A549 (cell line): ENCODE data around the gene HIC1.

Experiments used
- CHD2 ChIP-seq: fragments of 150-350 bp; IDR thresholded peaks from 2 replicates; pipeline ENCODE4 v1.6.1; 2014; ENCODE audit warnings: low read length; ENCODE audit not compliant: partially characterized antibody
- CHD4 ChIP-seq: fragments of 200-600 bp; sonication (generic); IDR thresholded peaks from 2 replicates; pipeline ENCODE4 v1.6.1; 2016; ENCODE audit warnings: antibody characterized with exemption, mild to moderate bottlenecking, borderline replicate concordance
- EP300 ChIP-seq, 2 experiments: fragments of >200 bp; sonication (Bioruptor Twin); formaldehyde crosslinking; IDR thresholded peaks; 2 replicates in 1 of 2; 3 replicates in 1 of 2; pipeline ENCODE4 v1.6.1; 2016 to 2017
- ESRRA ChIP-seq: fragments of 150-350 bp; IDR thresholded peaks from 2 replicates; pipeline ENCODE4 v1.6.1; 2014; ENCODE audit warnings: mild to moderate bottlenecking, low read length, borderline replicate concordance
- HMGXB4 ChIP-seq: fragments of 250-450 bp; sonication (Bioruptor Pico); IDR thresholded peaks from 2 replicates; pipeline ENCODE4 v1.5.0; 2021; ENCODE audit warnings: mild to moderate bottlenecking, moderate library complexity, borderline replicate concordance
- HOXB5 ChIP-seq: fragments of 250-450 bp; sonication (Bioruptor Pico); IDR thresholded peaks from 2 replicates; pipeline ENCODE4 v1.5.0; 2020; ENCODE audit warnings: mild to moderate bottlenecking, moderate library complexity
- MAZ ChIP-seq: fragments of 150-350 bp; IDR thresholded peaks from 2 replicates; pipeline ENCODE4 v1.6.1; 2014; ENCODE audit warnings: antibody characterized with exemption, low read depth, low read length, borderline replicate concordance
- PBX3 ChIP-seq: IDR thresholded peaks from 2 replicates; pipeline ENCODE4 v1.6.1; 2012
- POLR2A ChIP-seq: IDR thresholded peaks from 2 replicates; pipeline ENCODE4 v1.6.1; 2012; ENCODE audit warnings: mild to moderate bottlenecking, low read length
- RAD21 ChIP-seq, 2 experiments: fragments of >200 bp in 1 of 2; sonication (Bioruptor Twin) in 1 of 2; formaldehyde crosslinking in 1 of 2; IDR thresholded peaks in 1 of 2; conservative IDR thresholded peaks in 1 of 2; 2 replicates in 1 of 2; 3 replicates in 1 of 2; pipeline ENCODE4 v1.6.1; 2012 to 2018; ENCODE audit warnings: inconsistent platforms in 1 of 2
- RFX5 ChIP-seq: fragments of 450-650 bp; IDR thresholded peaks from 2 replicates; pipeline ENCODE4 v1.7.1; 2014; ENCODE audit warnings: antibody characterized with exemption, mild to moderate bottlenecking, moderate library complexity
- TF ChIP-seq, protein P1 (sequence below): fragments of >200 bp; sonication (Bioruptor Twin); formaldehyde crosslinking; IDR thresholded peaks from 3 replicates; pipeline ENCODE4 v1.5.1; 2016

GRCh38 chr17:2029911-2030778 is 24.8 kb upstream of the HIC1 start, which contains the start of gene DPH1:
- TF ChIP-seq, protein P1, sequence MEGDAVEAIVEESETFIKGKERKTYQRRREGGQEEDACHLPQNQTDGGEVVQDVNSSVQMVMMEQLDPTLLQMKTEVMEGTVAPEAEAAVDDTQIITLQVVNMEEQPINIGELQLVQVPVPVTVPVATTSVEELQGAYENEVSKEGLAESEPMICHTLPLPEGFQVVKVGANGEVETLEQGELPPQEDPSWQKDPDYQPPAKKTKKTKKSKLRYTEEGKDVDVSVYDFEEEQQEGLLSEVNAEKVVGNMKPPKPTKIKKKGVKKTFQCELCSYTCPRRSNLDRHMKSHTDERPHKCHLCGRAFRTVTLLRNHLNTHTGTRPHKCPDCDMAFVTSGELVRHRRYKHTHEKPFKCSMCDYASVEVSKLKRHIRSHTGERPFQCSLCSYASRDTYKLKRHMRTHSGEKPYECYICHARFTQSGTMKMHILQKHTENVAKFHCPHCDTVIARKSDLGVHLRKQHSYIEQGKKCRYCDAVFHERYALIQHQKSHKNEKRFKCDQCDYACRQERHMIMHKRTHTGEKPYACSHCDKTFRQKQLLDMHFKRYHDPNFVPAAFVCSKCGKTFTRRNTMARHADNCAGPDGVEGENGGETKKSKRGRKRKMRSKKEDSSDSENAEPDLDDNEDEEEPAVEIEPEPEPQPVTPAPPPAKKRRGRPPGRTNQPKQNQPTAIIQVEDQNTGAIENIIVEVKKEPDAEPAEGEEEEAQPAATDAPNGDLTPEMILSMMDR: no peak
- TF ChIP-seq CHD4 (no peak), EP300 (IDR thresholded peaks at IDR 0.05) (no peak), RAD21 (conservative IDR thresholded peaks at IDR 0.05 in 1 of 2, IDR thresholded peaks at IDR 0.05 in 1 of 2) (peak in 1 of 2 experiments; percentile 9; a peak in 3 of 5 replicates), MAZ (peak; percentile 99), RFX5 (no peak), POLR2A (peak; percentile 64), HMGXB4 (no peak), PBX3 (0 out of 2 replicates have a peak, but pooled peaks have one; percentile 59), ESRRA (no peak), HOXB5 (no peak), CHD2 (no peak)
